ENCODE data around the gene VSIR. TPM values are rescaled to one million over a fixed set of nuclear protein-coding genes. Genes with fewer than 3 reads are reported as not detected.
A peak's percentile ranks its signal among the peaks of the same experiment; 100 is the strongest.

The VSIR gene
- total and polyA plus RNA-seq, 9 of the 15 experiments (the other 6 are each of a cell fraction or from before 2014, with no cell fraction given): 0.14 to 20.5 (median 9.3) TPM

DNA sequence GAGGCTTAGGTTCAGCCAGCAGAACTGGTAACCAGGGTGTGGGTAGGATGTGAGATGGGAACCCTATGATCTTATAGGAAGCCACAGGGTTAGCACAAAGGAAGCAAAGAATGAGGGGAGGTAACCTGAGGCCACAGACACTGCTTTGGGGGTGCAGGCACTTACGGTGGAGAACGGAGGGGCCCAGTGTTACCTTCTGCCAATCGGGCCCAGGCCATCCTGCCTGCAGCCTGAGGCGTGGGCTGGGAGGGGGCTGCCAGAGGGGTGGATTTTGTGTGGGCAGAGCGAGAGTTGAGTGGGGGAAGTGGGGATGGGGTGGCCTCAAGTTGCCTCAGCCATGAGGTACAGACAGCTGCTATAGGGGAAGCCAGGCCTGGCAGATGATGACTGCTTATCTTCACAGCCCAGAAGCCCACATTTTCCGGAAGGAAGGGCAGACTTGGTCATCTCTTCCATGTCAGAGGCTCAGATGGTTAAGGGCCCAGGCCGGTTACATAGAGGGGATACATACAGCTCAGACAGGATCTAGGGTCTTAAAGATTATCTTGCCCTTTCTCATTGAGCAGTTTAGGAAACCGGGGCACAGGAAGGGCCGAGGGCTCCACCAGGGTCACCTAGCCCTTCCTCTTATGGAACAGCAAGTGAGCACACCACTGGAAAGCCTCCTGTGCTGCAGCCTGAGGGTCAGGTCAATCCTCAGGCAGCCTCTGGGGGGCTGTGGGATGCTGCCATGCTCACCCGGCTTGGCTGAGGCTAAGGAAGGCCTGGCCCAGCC is 24.4 kb upstream of the VSIR start (continued):
- TF ChIP-seq, protein P1, sequence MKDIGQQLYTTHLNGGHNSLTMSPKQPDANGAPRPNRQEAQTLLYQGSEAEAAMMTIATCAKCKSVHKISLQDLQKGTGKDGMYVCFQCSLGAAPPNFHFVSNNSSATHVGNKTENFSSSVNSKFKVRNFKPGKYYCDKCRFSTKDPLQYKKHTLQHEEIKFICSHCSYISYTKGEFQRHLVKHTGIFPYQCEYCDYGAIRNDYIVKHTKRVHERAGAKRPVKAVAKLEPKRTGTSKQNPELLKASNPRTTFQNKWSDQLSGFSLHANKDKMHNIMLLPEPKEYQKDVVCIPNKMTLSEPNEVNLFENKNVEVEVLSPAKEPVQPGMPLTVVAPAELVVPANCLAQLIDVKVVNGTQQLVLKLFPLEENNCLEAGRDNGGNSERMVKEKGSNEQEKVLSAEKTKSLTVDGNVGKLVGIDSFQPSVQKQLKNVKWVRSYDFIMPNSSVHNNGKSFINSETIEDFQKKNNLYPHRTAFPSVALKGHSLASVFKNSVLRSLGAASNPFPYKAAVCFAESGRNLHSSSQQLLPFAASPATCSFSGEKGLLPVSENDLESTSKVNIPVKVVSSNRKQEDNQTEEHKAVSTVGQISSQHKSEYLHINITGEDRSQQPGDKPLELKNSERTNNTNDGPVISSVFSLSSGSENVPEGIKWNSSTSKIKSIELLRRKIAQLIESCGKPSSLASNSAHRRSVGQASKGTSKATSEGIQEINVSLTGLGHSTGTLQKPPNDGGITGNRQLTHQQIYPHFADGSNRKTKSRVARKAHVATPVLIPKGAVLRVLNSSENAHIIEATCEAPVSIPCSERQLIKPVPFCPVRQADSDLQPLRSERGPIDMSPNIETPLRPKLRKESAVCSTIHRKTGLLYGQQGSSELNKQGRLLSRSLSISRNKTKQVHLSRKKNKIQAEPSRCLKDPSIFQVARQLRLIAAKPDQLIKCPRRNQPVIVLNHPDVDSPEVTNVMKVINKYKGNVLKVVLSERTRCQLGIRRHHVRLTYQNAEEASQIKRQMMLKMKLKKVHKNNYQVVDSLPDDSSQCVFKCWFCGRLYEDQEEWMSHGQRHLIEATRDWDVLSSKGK (CRISPR knock-in tag; IDR thresholded peaks at IDR 0.05): no peak
- TF ChIP-seq GTF2E2 (tag; IDR thresholded peaks at IDR 0.05): no peak
- TF ChIP-seq TARDBP (IDR thresholded peaks at IDR 0.05): no peak
- TF ChIP-seq SNRNP70 (optimal IDR thresholded peaks at IDR 0.05; ENCODE audit: low read depth, low read length): no peak
- peak; percentile 94 for TF ChIP-seq ZNF175 (CRISPR knock-in tag; IDR thresholded peaks at IDR 0.05; ENCODE audit: low read depth)
- TF ChIP-seq TCF7 (IDR thresholded peaks at IDR 0.05; ENCODE audit: borderline replicate concordance): no peak
- peak; percentile 65; the same call in 1 of the 2 replicates for TF ChIP-seq PML (IDR thresholded peaks at IDR 0.05; ENCODE audit: low read length)
- no peak for TF ChIP-seq NFRKB (IDR thresholded peaks at IDR 0.05; ENCODE audit: low read depth)
- no peak for TF ChIP-seq ZFP30 (CRISPR knock-in tag; IDR thresholded peaks at IDR 0.05; ENCODE audit: borderline replicate concordance)
- TF ChIP-seq SMARCB1 (IDR thresholded peaks at IDR 0.05; ENCODE audit: insufficient read length, low read depth): no peak
- no peak for TF ChIP-seq NKRF (IDR thresholded peaks at IDR 0.05; ENCODE audit: borderline replicate concordance)
- 0 out of 2 replicates have a peak, but pooled peaks have one; percentile 32 for TF ChIP-seq RUNX1 (IDR thresholded peaks at IDR 0.05; ENCODE audit: low read depth)
- peak; percentile 54; the same call in 1 of the 2 replicates for TF ChIP-seq ELF1 (tag; IDR thresholded peaks at IDR 0.05)
- no peak for TF ChIP-seq BRCA1 (IDR thresholded peaks at IDR 0.05)
- no peak for TF ChIP-seq BRCA1 (CRISPR knock-in tag; IDR thresholded peaks at IDR 0.05)
- TF ChIP-seq SETDB1 (IDR thresholded peaks at IDR 0.05; ENCODE audit: low read length): no peak
- TF ChIP-seq, protein P2, sequence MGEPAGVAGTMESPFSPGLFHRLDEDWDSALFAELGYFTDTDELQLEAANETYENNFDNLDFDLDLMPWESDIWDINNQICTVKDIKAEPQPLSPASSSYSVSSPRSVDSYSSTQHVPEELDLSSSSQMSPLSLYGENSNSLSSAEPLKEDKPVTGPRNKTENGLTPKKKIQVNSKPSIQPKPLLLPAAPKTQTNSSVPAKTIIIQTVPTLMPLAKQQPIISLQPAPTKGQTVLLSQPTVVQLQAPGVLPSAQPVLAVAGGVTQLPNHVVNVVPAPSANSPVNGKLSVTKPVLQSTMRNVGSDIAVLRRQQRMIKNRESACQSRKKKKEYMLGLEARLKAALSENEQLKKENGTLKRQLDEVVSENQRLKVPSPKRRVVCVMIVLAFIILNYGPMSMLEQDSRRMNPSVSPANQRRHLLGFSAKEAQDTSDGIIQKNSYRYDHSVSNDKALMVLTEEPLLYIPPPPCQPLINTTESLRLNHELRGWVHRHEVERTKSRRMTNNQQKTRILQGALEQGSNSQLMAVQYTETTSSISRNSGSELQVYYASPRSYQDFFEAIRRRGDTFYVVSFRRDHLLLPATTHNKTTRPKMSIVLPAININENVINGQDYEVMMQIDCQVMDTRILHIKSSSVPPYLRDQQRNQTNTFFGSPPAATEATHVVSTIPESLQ (CRISPR knock-in tag; IDR thresholded peaks at IDR 0.05): peak; percentile 26; the same call in 1 of the 2 replicates
- TF ChIP-seq ZNF717 (CRISPR knock-in tag; IDR thresholded peaks at IDR 0.05): 0 out of 2 replicates have a peak, but pooled peaks have one; percentile 38
- no peak for TF ChIP-seq FIP1L1 (IDR thresholded peaks at IDR 0.05; ENCODE audit: low read depth, low read length, poor library complexity, severe bottlenecking)
